Left cardiac atrium (tissue), 2 donors: ENCODE data around the gene TAF11L6. TPM values are rescaled to one million over a fixed set of nuclear protein-coding genes. Genes with fewer than 3 reads are reported as not detected.

Experiments
- total RNA-seq, 2 donors: library from RNA; stranded (reverse); fragmentation: NEBNext Ultra II Directional; extraction: Animal tissue kit (Norgen Biotek cat#: 25700); gene quantifications; one replicate each; pipeline ENCODE4 v1.2.1, GENCODE V29; 2021
- donor health status: DM: no; HTN: yes; CAD: no; lungs with severe emphysema.
- donor health status: DM: yes; HTN: yes; CAD: no.

TAF11L6 gene
- total RNA-seq, 2 donors from 2014 or later, result not detected

Other genes starting within 250 kb of the TAF11L6 start
- gene TAF11L2, start 30.4 kb upstream of the TAF11L6 start, total RNA-seq, result not detected
- not detected for gene TAF11L3, start 10.3 kb upstream of the TAF11L6 start, total RNA-seq
- not detected for gene TAF11L4, start 6.9 kb upstream of the TAF11L6 start, total RNA-seq
- gene TAF11L5, start 3.4 kb upstream of the TAF11L6 start, total RNA-seq, result not detected
- not detected for gene TAF11L7, start 57.1 kb downstream of the TAF11L6 start, total RNA-seq
- not detected for gene TAF11L8, start 62.3 kb downstream of the TAF11L6 start, total RNA-seq
- not detected for gene TAF11L9, start 65.7 kb downstream of the TAF11L6 start, total RNA-seq
- gene TAF11L10, start 69.2 kb downstream of the TAF11L6 start, total RNA-seq, result not detected
- not detected for gene TAF11L11, start 75.5 kb downstream of the TAF11L6 start, total RNA-seq
- gene TAF11L12, start 81.7 kb downstream of the TAF11L6 start, total RNA-seq, result not detected
- not detected for gene TAF11L13, start 103.4 kb downstream of the TAF11L6 start, total RNA-seq
- gene TAF11L14, start 105.8 kb downstream of the TAF11L6 start, total RNA-seq, result not detected